ENCODE measurements around the gene SC5D. TPM values are rescaled to one million over a fixed set of nuclear protein-coding genes. Genes with fewer than 3 reads are reported as not detected.

Gene SC5D
- polyA plus RNA-seq, 1 experiment: 62.7 TPM

- ChIA-PET POLR2A (no interaction called here), CTCF (no interaction called here)
- no peak for DNase-seq (ENCODE audit: low read depth, low spot score)
- H3K27ac ChIP-seq (ENCODE audit: low read depth, low read length): no peak overlapping the region
- no peaks in the 10 kb centered on the region for H3K9me3 ChIP-seq (ENCODE audit: control insufficient read depth, insufficient read depth, low read length)
- no peak overlapping the region for H3K4me3 ChIP-seq (ENCODE audit: low read depth, low read length)
- no peak for TF ChIP-seq CTCF (IDR thresholded peaks at IDR 0.05; ENCODE audit: low read depth, low read length)
- H3K27me3 ChIP-seq (ENCODE audit: control insufficient read depth, insufficient read depth, low read length): peaks cover 4% of the 10 kb centered on the region
These were observed 35.0 kb downstream of the SC5D start for GRCh38 chr11:121327553-121327952.

GRCh38 chr11:121328176-121328966, 35.8 kb downstream of the SC5D start:
- ChIA-PET POLR2A (no interaction called here), CTCF (interaction anchor here (0.6 kb wide), 1 partner anchor 727 kb away, joined by 6 read pairs; no protein-coding TSS in a partner anchor)
- no peaks in the 10 kb centered on the region for H3K9me3 ChIP-seq (ENCODE audit: control insufficient read depth, insufficient read depth, low read length)
- no peak for DNase-seq (ENCODE audit: low read depth, low spot score)
- TF ChIP-seq CTCF (IDR thresholded peaks at IDR 0.05; ENCODE audit: low read depth, low read length): no peak
- no peak overlapping the region for H3K4me3 ChIP-seq (ENCODE audit: low read depth, low read length)
- no peak overlapping the region for H3K27ac ChIP-seq (ENCODE audit: low read depth, low read length)
- H3K27me3 ChIP-seq (ENCODE audit: control insufficient read depth, insufficient read depth, low read length): peaks cover 8% of the 10 kb centered on the region

GRCh38 chr11:121328967-121329679, 36.6 kb downstream of the SC5D start:
- H3K27me3 ChIP-seq (ENCODE audit: control insufficient read depth, insufficient read depth, low read length): peaks cover 11% of the 10 kb centered on the region
- no peak overlapping the region for H3K4me3 ChIP-seq (ENCODE audit: low read depth, low read length)
- POLR2A ChIA-PET: no interaction called here
- no peak overlapping the region for H3K27ac ChIP-seq (ENCODE audit: low read depth, low read length)
- DNase-seq (ENCODE audit: low read depth, low spot score): no peak
- CTCF ChIA-PET: interaction anchor here (0.6 kb wide), 1 partner anchor 728 kb away, joined by 6 read pairs; no protein-coding TSS in a partner anchor
- H3K9me3 ChIP-seq (ENCODE audit: control insufficient read depth, insufficient read depth, low read length): no peaks in the 10 kb centered on the region
- TF ChIP-seq CTCF (IDR thresholded peaks at IDR 0.05; ENCODE audit: low read depth, low read length): no peak

GRCh38 chr11:121329781-121330395, 37.3 kb downstream of the SC5D start:
- Histone ChIP-seq H3K27ac (ENCODE audit: low read depth, low read length) (no peak overlapping the region), H3K4me3 (ENCODE audit: low read depth, low read length) (no peak overlapping the region), H3K27me3 (ENCODE audit: control insufficient read depth, insufficient read depth, low read length) (peaks cover 13% of the 10 kb centered on the region), H3K9me3 (ENCODE audit: control insufficient read depth, insufficient read depth, low read length) (no peaks in the 10 kb centered on the region)
- CTCF ChIA-PET: no interaction called here
- POLR2A ChIA-PET: no interaction called here
- TF ChIP-seq CTCF (IDR thresholded peaks at IDR 0.05; ENCODE audit: low read depth, low read length): no peak
- DNase-seq (ENCODE audit: low read depth, low spot score): no peak

Data from AG04450 (cell line).